Activated CD4-positive, alpha-beta memory T cell treated with anti-CD3 and anti-CD28 coated beads for 36 hours (primary cell): ENCODE measurements around the gene PAPPA2. TPM values are rescaled to one million over a fixed set of nuclear protein-coding genes. Genes with fewer than 3 reads are reported as not detected.

Source experiments
- CTCF ChIA-PET: fragments of 350-600 bp; sonication (Branson Sonifier 250); formaldehyde crosslinking; loops from one replicate; lab custom pipeline; 2021; ENCODE audit warnings: antibody characterized with exemption, inconsistent platforms; lab: Charles Lee
- POLR2A ChIA-PET: fragments of 350-600 bp; sonication (Branson Sonifier 250); formaldehyde crosslinking; loops from one replicate; lab custom pipeline; 2021; ENCODE audit warnings: antibody characterized with exemption; lab: Charles Lee
- DNase-seq: peaks from one replicate; pipeline ENCODE4 v3.0.0-alpha.2; 2020
- H3K27ac Mint-ChIP-seq: one replicate; pipeline ENCODE4 v1.8.0; 2021; ENCODE audit warnings: mixed read lengths
- H3K27me3 Mint-ChIP-seq: one replicate; pipeline ENCODE4 v1.8.0; 2021; ENCODE audit warnings: mixed read lengths
- H3K36me3 Mint-ChIP-seq: one replicate; pipeline ENCODE4 v1.8.0; 2021; ENCODE audit warnings: mixed read lengths
- H3K4me1 Mint-ChIP-seq: one replicate; pipeline ENCODE4 v1.8.0; 2021; ENCODE audit warnings: low read depth, mixed read lengths
- H3K4me3 Mint-ChIP-seq: one replicate; pipeline ENCODE4 v1.8.0; 2021; ENCODE audit warnings: mild to moderate bottlenecking, mixed read lengths
- H3K9me3 Mint-ChIP-seq: one replicate; pipeline ENCODE4 v1.8.0; 2021; ENCODE audit warnings: mixed read lengths
- intact Hi-C: fragments of 100-400 bp; cut with micrococcal nuclease; formaldehyde crosslinking; loops from one replicate; pipeline ENCODE4 v1.15.1; 2023
- total RNA-seq, 2 experiments: library from RNA; stranded (reverse); gene quantifications; one replicate each; pipeline ENCODE4 v1.2.3, GENCODE V29; 2021

PAPPA2 gene
- total RNA-seq, 2 experiments from 2014 or later, result 0.44 to 0.64 TPM

GRCh38 chr1:176512966-176513365 is 50.0 kb downstream of the PAPPA2 start:
- CTCF ChIA-PET, result no interaction called here
- H3K9me3 Mint-ChIP-seq, result no peaks in the 10 kb centered on the region
- intact Hi-C loops, result no loop called here

GRCh38 chr1:176515310-176515709 is 52.3 kb downstream of the PAPPA2 start:
- CTCF ChIA-PET, result no interaction called here
- no peaks in the 10 kb centered on the region for H3K27me3 Mint-ChIP-seq
- intact Hi-C loops, result no loop called here
- no peaks in the 10 kb centered on the region for H3K4me1 Mint-ChIP-seq
- no peak overlapping the region for H3K27ac Mint-ChIP-seq
- H3K9me3 Mint-ChIP-seq, result no peaks in the 10 kb centered on the region
- H3K4me3 Mint-ChIP-seq, result no peak overlapping the region
- H3K36me3 Mint-ChIP-seq, result no peaks in the 10 kb centered on the region
- no peak for DNase-seq
- POLR2A ChIA-PET, result no interaction called here

More at GRCh38 chr1:176512966-176513365, 50.0 kb downstream of the PAPPA2 start:
- no peak overlapping the region for H3K4me3 Mint-ChIP-seq
- POLR2A ChIA-PET, result no interaction called here
- no peaks in the 10 kb centered on the region for H3K27me3 Mint-ChIP-seq
- no peak overlapping the region for H3K27ac Mint-ChIP-seq
- H3K4me1 Mint-ChIP-seq, result no peaks in the 10 kb centered on the region
- no peak for DNase-seq
- no peaks in the 10 kb centered on the region for H3K36me3 Mint-ChIP-seq

DNA sequence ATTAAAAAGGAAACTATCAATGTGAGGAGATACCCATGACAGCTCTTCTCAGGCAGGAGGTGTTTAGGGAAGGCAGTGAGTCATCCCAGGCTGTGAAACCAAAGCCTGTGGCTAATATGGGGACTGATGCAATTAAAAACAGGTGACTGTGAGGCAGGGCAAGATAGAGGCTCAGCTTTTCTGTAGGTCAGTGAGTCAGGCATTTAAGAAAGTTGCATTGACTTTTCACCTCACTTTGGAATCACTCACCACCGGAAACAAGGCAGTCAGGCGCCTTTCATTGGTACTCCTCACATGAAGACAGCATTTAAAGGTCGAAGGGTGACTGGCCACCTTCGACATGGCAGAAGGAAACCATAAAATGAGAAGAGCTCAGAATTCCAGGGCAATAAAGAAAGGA is 54.5 kb downstream of the PAPPA2 start:
- H3K27me3 Mint-ChIP-seq, result no peaks in the 10 kb centered on the region
- no peak overlapping the region for H3K27ac Mint-ChIP-seq
- H3K9me3 Mint-ChIP-seq, result no peaks in the 10 kb centered on the region
- intact Hi-C loops, result no loop called here
- no peaks in the 10 kb centered on the region for H3K4me1 Mint-ChIP-seq
- DNase-seq, result peak; percentile 11
- ChIA-PET CTCF (no interaction called here), POLR2A (no interaction called here)
- no peak overlapping the region for H3K4me3 Mint-ChIP-seq
- H3K36me3 Mint-ChIP-seq, result no peaks in the 10 kb centered on the region

DNA sequence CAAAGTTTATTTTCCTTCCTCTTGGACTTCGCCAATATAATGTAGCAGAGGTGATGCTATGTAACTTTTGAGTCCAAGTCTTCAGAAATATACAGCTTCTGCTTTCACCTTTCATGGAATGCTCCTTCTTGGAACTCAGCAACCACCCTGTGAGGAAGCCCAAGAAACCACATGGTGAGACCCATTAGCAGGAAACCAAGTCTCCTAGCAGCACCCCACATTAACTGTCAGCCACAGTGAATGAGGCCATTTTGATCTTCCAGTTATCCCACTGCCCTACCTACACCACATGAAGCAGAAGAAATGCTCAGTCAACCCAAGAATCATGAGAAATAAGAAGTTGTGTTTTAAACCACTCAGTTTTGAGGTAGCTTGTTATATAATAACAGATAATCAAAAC is 58.2 kb downstream of the PAPPA2 start:
- ChIA-PET POLR2A (no interaction called here), CTCF (no interaction called here)
- no peak overlapping the region for H3K4me3 Mint-ChIP-seq
- H3K4me1 Mint-ChIP-seq, result no peaks in the 10 kb centered on the region
- no peak overlapping the region for H3K27ac Mint-ChIP-seq
- no peaks in the 10 kb centered on the region for H3K27me3 Mint-ChIP-seq
- DNase-seq, result no peak
- intact Hi-C loops, result no loop called here
- no peaks in the 10 kb centered on the region for H3K36me3 Mint-ChIP-seq
- no peaks in the 10 kb centered on the region for H3K9me3 Mint-ChIP-seq

- Mint-ChIP-seq H3K27me3 (no peaks in the 10 kb centered on the region), H3K4me3 (no peak overlapping the region), H3K36me3 (no peaks in the 10 kb centered on the region), H3K9me3 (peaks cover 2% of the 10 kb centered on the region), H3K27ac (no peak overlapping the region), H3K4me1 (no peaks in the 10 kb centered on the region)
- ChIA-PET CTCF (no interaction called here), POLR2A (no interaction called here)
- DNase-seq, result no peak
- intact Hi-C loops, result no loop called here
Measured at GRCh38 chr1:176522310-176522845, 59.4 kb downstream of the PAPPA2 start.

DNA sequence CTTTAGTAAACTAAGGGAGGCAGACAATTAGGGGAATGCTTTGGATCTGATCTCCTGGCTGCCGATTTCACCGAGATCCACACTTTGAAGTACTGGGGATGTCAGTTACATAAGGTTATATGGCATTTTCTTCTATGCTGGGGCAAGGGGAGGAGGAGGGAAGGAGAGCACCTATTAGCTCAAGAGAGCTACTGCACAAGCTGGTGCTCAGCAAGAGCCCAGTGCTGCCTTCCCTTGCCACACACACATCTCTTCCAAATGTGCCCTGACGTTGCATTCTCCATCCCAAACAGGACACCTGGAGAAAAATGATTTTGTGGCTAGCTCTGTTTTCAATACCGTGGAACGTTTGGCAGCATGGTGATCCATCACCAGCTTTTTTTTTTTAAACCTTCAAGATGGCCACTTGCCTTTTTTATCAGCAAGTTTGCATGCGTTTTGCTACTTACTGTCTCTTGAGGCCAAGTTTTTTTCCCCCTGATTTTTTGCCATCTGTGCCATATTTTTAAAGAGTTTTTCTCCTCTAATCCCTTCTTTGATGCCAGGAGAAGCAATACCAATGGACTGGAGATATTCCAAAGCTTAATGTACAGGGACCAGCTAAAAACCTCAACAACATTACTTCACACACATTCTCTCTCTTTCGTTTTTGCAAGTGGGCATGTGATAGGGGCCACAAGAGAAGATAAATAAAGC is 66.6 kb downstream of the PAPPA2 start:
- no peak for DNase-seq
- no peak overlapping the region for H3K4me3 Mint-ChIP-seq
- ChIA-PET CTCF (no interaction called here), POLR2A (no interaction called here)
- no peaks in the 10 kb centered on the region for H3K36me3 Mint-ChIP-seq
- peaks cover 2% of the 10 kb centered on the region for H3K9me3 Mint-ChIP-seq
- H3K4me1 Mint-ChIP-seq, result no peaks in the 10 kb centered on the region
- no peaks in the 10 kb centered on the region for H3K27me3 Mint-ChIP-seq
- H3K27ac Mint-ChIP-seq, result no peak overlapping the region
- intact Hi-C loops, result no loop called here

DNA sequence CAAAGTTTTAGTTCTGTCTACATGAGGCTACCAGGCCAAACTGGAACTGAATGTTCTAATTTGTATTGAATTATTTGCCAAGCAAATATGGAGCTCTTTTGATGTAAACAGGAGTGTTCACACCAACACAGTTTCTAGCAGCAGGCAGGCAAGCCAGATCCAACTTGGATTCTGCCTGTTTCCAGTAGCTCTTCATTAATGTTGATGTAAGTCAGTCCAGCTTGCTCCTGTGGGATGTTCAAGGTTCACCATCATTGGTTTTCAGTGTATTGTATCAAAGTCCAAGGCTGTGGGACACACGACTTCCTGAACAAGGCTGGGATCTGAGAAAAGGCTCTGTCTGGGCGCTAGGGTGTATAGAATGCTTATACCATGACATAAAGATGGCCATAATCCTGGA is 68.1 kb downstream of the PAPPA2 start:
- no peaks in the 10 kb centered on the region for H3K4me1 Mint-ChIP-seq
- intact Hi-C loops, result no loop called here
- H3K9me3 Mint-ChIP-seq, result peaks cover 5% of the 10 kb centered on the region
- ChIA-PET POLR2A (no interaction called here), CTCF (no interaction called here)
- no peaks in the 10 kb centered on the region for H3K27me3 Mint-ChIP-seq
- no peak overlapping the region for H3K4me3 Mint-ChIP-seq
- no peak for DNase-seq
- H3K36me3 Mint-ChIP-seq, result no peaks in the 10 kb centered on the region
- no peak overlapping the region for H3K27ac Mint-ChIP-seq

DNA sequence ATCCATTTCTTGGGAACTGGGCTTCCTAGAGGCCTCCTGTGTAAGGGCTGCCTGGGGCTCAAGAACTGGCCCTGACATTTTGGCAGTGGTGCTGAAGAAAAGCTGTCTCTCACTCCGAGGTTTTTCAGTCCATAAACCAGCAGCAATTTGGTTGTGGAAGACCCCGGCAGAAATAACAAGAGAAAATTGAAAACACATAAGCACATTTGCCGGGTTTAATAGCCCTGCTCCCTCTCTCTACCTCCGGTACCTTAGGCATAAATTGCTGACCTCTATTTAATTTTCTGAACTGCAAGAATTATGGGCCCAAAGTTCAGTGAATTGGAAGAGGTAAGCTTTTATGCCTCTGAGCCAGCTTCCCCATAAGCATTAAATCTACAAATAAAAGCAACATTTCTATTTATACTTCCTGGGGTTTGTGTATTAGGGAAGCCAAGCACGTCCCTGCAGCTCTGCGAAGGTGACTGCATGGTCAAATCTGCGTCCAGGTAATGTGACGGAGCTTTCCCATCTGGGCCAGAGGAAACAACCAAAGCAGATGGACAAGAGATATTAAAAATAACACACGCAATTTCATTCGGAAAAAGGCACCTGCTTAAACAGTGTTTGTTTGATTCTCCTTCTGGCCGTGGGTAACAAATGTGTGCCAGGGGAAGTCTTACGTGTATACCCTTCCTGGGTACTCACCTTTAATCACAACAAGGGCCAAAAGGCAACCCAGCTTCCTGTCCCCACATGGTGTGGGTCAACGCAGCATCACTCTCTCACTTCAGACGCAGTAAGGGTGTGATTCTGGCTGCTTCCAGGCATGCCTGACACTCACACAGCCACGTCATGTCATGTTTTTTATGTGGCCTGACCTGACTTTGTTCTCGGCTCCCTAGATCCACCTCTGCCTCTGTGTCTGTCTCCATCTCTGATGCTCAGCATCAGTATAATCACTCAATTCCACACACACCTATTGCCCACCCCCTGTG is 69.2 kb downstream of the PAPPA2 start:
- no peaks in the 10 kb centered on the region for H3K4me1 Mint-ChIP-seq
- no peak overlapping the region for H3K4me3 Mint-ChIP-seq
- no peak overlapping the region for H3K27ac Mint-ChIP-seq
- no peaks in the 10 kb centered on the region for H3K27me3 Mint-ChIP-seq
- H3K9me3 Mint-ChIP-seq, result peaks cover 5% of the 10 kb centered on the region
- intact Hi-C loops, result no loop called here
- ChIA-PET CTCF (no interaction called here), POLR2A (no interaction called here)
- no peak for DNase-seq
- H3K36me3 Mint-ChIP-seq, result no peaks in the 10 kb centered on the region

DNA sequence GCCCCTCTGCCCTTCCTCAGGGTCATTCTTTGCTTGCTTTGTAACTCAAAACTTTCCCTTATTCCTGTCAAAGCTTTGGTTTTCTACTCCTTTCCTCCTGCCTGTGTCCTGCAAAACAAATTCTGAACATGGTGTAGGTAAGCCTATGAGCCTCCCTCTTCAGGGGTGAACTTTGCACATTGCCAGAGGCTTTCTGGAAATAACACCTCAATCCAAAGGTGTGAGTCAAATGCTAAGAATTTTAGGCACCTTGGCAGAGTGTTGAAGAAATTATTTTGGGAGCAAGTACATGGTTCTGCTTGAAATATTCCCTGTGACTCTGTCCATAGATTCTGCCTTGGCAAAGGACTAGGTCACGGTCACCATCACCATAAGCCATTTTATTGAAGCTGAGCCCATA is 70.0 kb downstream of the PAPPA2 start:
- no peaks in the 10 kb centered on the region for H3K36me3 Mint-ChIP-seq
- H3K9me3 Mint-ChIP-seq, result peaks cover 3% of the 10 kb centered on the region
- no peak for DNase-seq
- H3K27me3 Mint-ChIP-seq, result no peaks in the 10 kb centered on the region
- intact Hi-C loops, result no loop called here
- H3K4me3 Mint-ChIP-seq, result no peak overlapping the region
- H3K27ac Mint-ChIP-seq, result no peak overlapping the region
- ChIA-PET POLR2A (no interaction called here), CTCF (no interaction called here)
- H3K4me1 Mint-ChIP-seq, result no peaks in the 10 kb centered on the region

GRCh38 chr1:176536588-176536987 is 73.6 kb downstream of the PAPPA2 start:
- Mint-ChIP-seq H3K27me3 (no peaks in the 10 kb centered on the region), H3K36me3 (no peaks in the 10 kb centered on the region), H3K4me3 (no peak overlapping the region), H3K4me1 (no peaks in the 10 kb centered on the region), H3K9me3 (peaks cover 7% of the 10 kb centered on the region), H3K27ac (no peak overlapping the region)
- intact Hi-C loops, result no loop called here
- CTCF ChIA-PET, result no interaction called here
- POLR2A ChIA-PET, result no interaction called here
- no peak for DNase-seq

GRCh38 chr1:176539018-176539417 is 76.0 kb downstream of the PAPPA2 start:
- H3K4me1 Mint-ChIP-seq, result no peaks in the 10 kb centered on the region
- DNase-seq, result no peak
- POLR2A ChIA-PET, result interaction anchor here (0.6 kb wide), 1 partner anchor 118 kb away, joined by 8 read pairs; no protein-coding TSS in a partner anchor
- no peak overlapping the region for H3K4me3 Mint-ChIP-seq
- H3K27ac Mint-ChIP-seq, result no peak overlapping the region
- H3K36me3 Mint-ChIP-seq, result no peaks in the 10 kb centered on the region
- CTCF ChIA-PET, result no interaction called here
- no peaks in the 10 kb centered on the region for H3K27me3 Mint-ChIP-seq
- H3K9me3 Mint-ChIP-seq, result peaks cover 7% of the 10 kb centered on the region
- intact Hi-C loops, result no loop called here

DNA sequence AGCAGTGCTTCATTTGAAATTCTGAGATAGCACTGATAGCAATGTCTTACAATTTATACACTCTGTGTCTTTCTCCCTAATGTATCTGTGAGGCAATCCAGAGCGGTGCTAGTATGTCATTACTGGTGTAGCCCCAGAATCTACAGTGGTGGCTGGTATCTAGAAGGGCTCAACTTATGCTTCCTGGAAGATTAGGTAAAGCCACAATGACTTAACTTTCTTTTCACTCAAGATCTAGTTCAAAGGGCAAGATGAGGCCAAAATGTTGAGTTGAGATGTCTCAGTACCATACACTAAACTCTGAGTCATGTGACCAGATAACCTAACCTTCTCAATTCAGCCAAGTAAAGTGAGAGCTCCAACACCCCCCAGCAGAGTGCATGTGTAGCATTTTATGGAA is 77.5 kb downstream of the PAPPA2 start:
- H3K9me3 Mint-ChIP-seq, result peaks cover 4% of the 10 kb centered on the region
- intact Hi-C loops, result no loop called here
- ChIA-PET CTCF (interaction anchor here (0.7 kb wide), 1 partner anchor 19 kb away, joined by 3 read pairs; no protein-coding TSS in a partner anchor), POLR2A (no interaction called here)
- no peak for DNase-seq
- no peaks in the 10 kb centered on the region for H3K27me3 Mint-ChIP-seq
- H3K4me3 Mint-ChIP-seq, result no peak overlapping the region
- no peaks in the 10 kb centered on the region for H3K36me3 Mint-ChIP-seq
- no peak overlapping the region for H3K27ac Mint-ChIP-seq
- no peaks in the 10 kb centered on the region for H3K4me1 Mint-ChIP-seq
